MCF 10A (cell line): Measurements from ENCODE around the gene KIRREL3. TPM values are rescaled to one million over a fixed set of nuclear protein-coding genes. Genes with fewer than 3 reads are reported as not detected.

Source experiments
- BruUV-seq: library from RNA; stranded (reverse); fragments of 400-500 nt; replicated peaks from 2 replicates; lab custom pipeline; 2021; lab: Mats Ljungman, UMichigan
- CTCF ChIA-PET: fragments of 300-600 bp; sonication (Branson Sonifier 250); formaldehyde crosslinking; extraction: SDS; loops from one replicate; lab custom pipeline; 2021; ENCODE audit warnings: antibody characterized with exemption, inconsistent platforms; lab: Yijun Ruan, JAX
- POLR2A ChIA-PET: fragments of 300-600, 350-650 bp; sonication (Branson Sonifier 250); formaldehyde crosslinking; extraction: SDS; loops from one replicate; lab custom pipeline; 2020; ENCODE audit warnings: antibody characterized with exemption, inconsistent platforms; lab: Yijun Ruan, JAX
- DNase-seq: peaks from one replicate; pipeline ENCODE4 v3.0.0-alpha.2; 2018; ENCODE audit not compliant: unreplicated experiment
- H3K27ac Mint-ChIP-seq: one replicate; pipeline ENCODE4 v1.8.0; 2022; ENCODE audit warnings: mild to moderate bottlenecking, low read depth, mixed read lengths; ENCODE audit not compliant: unreplicated experiment
- H3K27me3 Mint-ChIP-seq: one replicate; pipeline ENCODE4 v1.8.0; 2022; ENCODE audit warnings: mixed read lengths; ENCODE audit not compliant: insufficient read depth, unreplicated experiment
- H3K36me3 Mint-ChIP-seq: one replicate; pipeline ENCODE4 v1.8.0; 2022; ENCODE audit warnings: mild to moderate bottlenecking, moderate library complexity, mixed read lengths; ENCODE audit not compliant: insufficient read depth, unreplicated experiment
- H3K4me1 Mint-ChIP-seq: one replicate; pipeline ENCODE4 v1.8.0; 2022; ENCODE audit warnings: mixed read lengths; ENCODE audit not compliant: insufficient read depth, unreplicated experiment
- H3K4me3 Mint-ChIP-seq: one replicate; pipeline ENCODE4 v1.8.0; 2022; ENCODE audit warnings: mild to moderate bottlenecking, moderate library complexity, mixed read lengths; ENCODE audit not compliant: unreplicated experiment
- H3K9me3 Mint-ChIP-seq: one replicate; pipeline ENCODE4 v1.8.0; 2022; ENCODE audit warnings: mixed read lengths; ENCODE audit not compliant: unreplicated experiment
- CTCF ChIP-seq: fragments of 200-600 bp; IDR thresholded peaks from one replicate; pipeline ENCODE4 v1.8.0; 2022; ENCODE audit warnings: antibody characterized with exemption, mild to moderate bottlenecking; ENCODE audit not compliant: unreplicated experiment
- intact Hi-C: fragments of 100-400 bp; cut with micrococcal nuclease; formaldehyde crosslinking; loops from 2 replicates; pipeline ENCODE4 v1.14.1; 2022
- total RNA-seq: library from RNA; stranded (reverse); gene quantifications from 2 replicates; pipeline ENCODE4 v1.2.3, GENCODE V29; 2022

Gene KIRREL3
- total RNA-seq, 1 experiment from 2014 or later, result not detected

GRCh38 chr11:126840975-126841374 is 159.6 kb downstream of the KIRREL3 start:
- no peaks in the 10 kb centered on the region for H3K4me1 Mint-ChIP-seq
- no peak overlapping the region for H3K27ac Mint-ChIP-seq
- H3K36me3 Mint-ChIP-seq, result no peaks in the 10 kb centered on the region
- TF ChIP-seq CTCF, result no peak
- intact Hi-C loops, result no loop called here
- ChIA-PET CTCF (no interaction called here), POLR2A (no interaction called here)
- no peak overlapping the region for H3K4me3 Mint-ChIP-seq
- H3K27me3 Mint-ChIP-seq, result no peaks in the 10 kb centered on the region
- BruUV-seq, result no TSS peak
- H3K9me3 Mint-ChIP-seq, result peaks cover 20% of the 10 kb centered on the region
- no peak for DNase-seq

- Mint-ChIP-seq H3K27me3 (no peaks in the 10 kb centered on the region), H3K36me3 (no peaks in the 10 kb centered on the region), H3K4me1 (no peaks in the 10 kb centered on the region), H3K4me3 (no peak overlapping the region), H3K27ac (no peak overlapping the region), H3K9me3 (peaks cover 21% of the 10 kb centered on the region)
- ChIA-PET CTCF (interaction anchor here (0.6 kb wide), 1 partner anchor 30 kb away, joined by 3 read pairs; no protein-coding TSS in a partner anchor), POLR2A (no interaction called here)
- intact Hi-C loops, result no loop called here
- TF ChIP-seq CTCF, result no peak
- no peak for DNase-seq
- no TSS peak for BruUV-seq
These were observed 160.2 kb downstream of the KIRREL3 start for GRCh38 chr11:126840201-126840886.

- DNase-seq, result no peak
- ChIA-PET CTCF (interaction anchor here (0.6 kb wide), 1 partner anchor 29 kb away, joined by 3 read pairs; no protein-coding TSS in a partner anchor), POLR2A (no interaction called here)
- H3K36me3 Mint-ChIP-seq, result no peaks in the 10 kb centered on the region
- no peaks in the 10 kb centered on the region for H3K4me1 Mint-ChIP-seq
- no peaks in the 10 kb centered on the region for H3K27me3 Mint-ChIP-seq
- H3K4me3 Mint-ChIP-seq, result no peak overlapping the region
- intact Hi-C loops, result no loop called here
- H3K27ac Mint-ChIP-seq, result no peak overlapping the region
- no peak for TF ChIP-seq CTCF
- BruUV-seq, result no TSS peak
- H3K9me3 Mint-ChIP-seq, result peaks cover 25% of the 10 kb centered on the region
These were observed 161.1 kb downstream of the KIRREL3 start for GRCh38 chr11:126839496-126839895.

GRCh38 chr11:126838779-126839178 is 161.8 kb downstream of the KIRREL3 start:
- intact Hi-C loops, result no loop called here
- TF ChIP-seq CTCF, result no peak
- Mint-ChIP-seq H3K4me1 (no peaks in the 10 kb centered on the region), H3K27ac (no peak overlapping the region), H3K27me3 (no peaks in the 10 kb centered on the region), H3K4me3 (no peak overlapping the region), H3K9me3 (peaks cover 25% of the 10 kb centered on the region), H3K36me3 (no peaks in the 10 kb centered on the region)
- ChIA-PET CTCF (no interaction called here), POLR2A (no interaction called here)
- no TSS peak for BruUV-seq
- no peak for DNase-seq
